Epithelial cell of esophagus (primary cell): ENCODE results near the gene PAQR9.

Source experiments
- DNase-seq: peaks from one replicate; pipeline ENCODE4 v3.0.0; 2010; ENCODE audit warnings: low read depth
- H3K4me3 ChIP-seq: 2 replicates; pipeline ENCODE4 v1.5.1; 2011; ENCODE audit warnings: mild to moderate bottlenecking, low read length, control low read depth
- TF ChIP-seq, protein P1 (sequence below): IDR thresholded peaks from 2 replicates; pipeline ENCODE4 v1.5.1; 2011; ENCODE audit warnings: low read depth, mild to moderate bottlenecking, low read length, control low read depth, inconsistent platforms; ENCODE audit not compliant: insufficient read depth; ENCODE audit errors: missing control alignments

PAQR9 gene

DNA sequence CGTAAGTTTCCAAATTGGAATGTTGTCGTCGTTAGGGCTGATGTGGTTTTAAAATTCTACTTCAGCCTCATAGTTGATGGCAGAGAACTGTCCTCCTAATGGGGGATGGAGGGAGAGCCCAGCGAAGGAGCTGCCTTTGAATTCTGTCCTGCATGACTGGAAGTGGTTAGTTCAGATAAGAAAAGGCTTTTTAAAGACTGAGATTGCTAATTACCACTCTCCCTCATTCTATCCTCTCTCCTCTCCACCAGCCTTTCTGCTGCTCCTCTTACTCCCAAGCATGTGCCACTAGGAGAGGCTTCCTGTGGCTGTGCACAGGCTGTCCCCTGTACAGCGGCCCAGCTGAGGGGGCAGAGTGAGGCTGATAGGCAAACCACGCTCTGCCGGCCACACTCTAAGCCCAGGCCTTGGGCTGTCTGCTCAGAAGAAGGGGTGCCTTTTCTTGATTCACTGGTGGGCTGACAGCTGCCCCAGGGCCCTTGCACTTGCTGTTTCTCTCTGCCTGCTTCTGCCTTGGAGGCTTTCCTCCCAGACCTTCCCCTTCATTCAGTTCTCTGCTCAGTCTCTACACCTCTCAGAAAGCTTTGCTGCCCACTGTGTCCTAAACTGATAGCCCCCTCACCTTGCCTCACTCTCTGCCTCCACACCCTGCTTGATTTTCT is 8.7 kb upstream of the PAQR9 start:
- TF ChIP-seq, protein P1, sequence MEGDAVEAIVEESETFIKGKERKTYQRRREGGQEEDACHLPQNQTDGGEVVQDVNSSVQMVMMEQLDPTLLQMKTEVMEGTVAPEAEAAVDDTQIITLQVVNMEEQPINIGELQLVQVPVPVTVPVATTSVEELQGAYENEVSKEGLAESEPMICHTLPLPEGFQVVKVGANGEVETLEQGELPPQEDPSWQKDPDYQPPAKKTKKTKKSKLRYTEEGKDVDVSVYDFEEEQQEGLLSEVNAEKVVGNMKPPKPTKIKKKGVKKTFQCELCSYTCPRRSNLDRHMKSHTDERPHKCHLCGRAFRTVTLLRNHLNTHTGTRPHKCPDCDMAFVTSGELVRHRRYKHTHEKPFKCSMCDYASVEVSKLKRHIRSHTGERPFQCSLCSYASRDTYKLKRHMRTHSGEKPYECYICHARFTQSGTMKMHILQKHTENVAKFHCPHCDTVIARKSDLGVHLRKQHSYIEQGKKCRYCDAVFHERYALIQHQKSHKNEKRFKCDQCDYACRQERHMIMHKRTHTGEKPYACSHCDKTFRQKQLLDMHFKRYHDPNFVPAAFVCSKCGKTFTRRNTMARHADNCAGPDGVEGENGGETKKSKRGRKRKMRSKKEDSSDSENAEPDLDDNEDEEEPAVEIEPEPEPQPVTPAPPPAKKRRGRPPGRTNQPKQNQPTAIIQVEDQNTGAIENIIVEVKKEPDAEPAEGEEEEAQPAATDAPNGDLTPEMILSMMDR = no peak
- DNase-seq = no peak
- H3K4me3 ChIP-seq = no peak overlapping the region

DNA sequence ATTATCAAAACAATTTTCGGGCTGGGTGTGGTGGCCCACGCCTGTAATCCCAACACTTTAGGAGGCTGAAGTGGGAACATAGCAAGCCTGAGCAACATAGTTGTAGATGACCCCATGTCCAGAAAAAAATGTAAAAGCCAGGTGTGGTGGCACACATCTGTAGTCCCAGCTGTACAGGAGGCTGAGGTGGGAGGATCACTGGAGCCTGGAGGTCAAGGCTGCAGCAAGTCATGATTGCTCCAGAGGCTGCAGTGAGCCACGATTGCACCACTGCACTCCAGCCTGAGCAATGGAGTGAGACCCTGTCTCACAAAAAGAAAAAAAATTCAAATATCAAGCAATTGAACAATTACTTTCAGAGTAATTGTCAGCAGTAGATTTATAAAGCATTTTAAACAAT is 8.0 kb upstream of the PAQR9 start:
- TF ChIP-seq, protein P1 = no peak
- DNase-seq = no peak
- H3K4me3 ChIP-seq = no peak overlapping the region

DNA sequence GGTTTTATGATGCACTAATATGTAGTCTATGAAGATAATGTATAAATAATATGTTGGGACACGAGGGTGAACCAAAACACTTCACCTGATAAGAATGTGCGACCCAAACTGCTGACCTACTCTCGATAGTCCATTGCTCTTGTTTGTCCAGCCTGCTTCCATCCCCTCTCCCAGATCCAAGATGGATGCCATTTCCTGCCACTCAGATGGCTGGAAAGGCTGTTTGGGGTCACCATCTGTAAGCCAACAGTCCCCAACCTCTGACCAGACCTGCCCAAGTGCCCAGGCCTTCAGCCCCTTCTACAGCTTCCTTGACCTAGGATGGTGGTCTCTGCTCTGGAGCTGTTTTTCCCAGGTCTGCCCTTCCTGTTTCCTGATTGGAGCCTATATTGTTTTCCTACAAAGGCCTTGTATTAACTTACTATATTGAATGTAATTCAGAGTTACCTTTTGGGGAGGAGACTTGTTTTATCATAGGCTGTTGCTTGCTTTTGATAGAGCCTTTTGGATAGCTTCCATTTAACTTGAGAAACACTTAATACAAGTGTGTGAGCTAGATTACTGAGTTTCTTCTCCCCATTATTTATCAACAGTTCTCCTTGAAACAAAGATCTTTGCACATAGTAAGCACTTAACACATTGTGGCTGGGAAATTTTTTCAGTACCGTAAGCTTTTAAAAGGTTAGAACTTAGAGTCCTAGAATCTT is 5.0 kb upstream of the PAQR9 start:
- DNase-seq = no peak
- no peak overlapping the region for H3K4me3 ChIP-seq
- TF ChIP-seq, protein P1 = no peak

DNA sequence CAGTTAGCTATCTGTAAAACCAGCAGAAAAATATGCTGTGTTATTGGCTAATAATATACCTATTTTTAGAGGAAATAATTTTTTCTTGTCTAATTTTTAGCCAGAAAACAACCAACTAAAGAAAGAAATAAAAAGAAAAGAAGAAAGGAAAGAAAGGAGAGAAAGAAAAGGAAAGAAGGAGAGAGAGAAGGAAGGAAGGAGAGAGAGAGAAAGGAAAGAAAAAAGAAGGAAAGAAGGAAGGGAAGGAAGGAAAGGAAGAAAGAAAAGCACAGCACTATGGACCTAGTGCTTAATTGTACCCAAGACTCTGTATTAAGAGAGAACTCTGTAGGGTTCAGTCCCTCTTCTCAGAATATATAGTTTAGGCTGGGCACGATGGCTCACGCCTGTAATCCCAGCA is 3.3 kb upstream of the PAQR9 start:
- TF ChIP-seq, protein P1 = no peak
- no peak for DNase-seq
- H3K4me3 ChIP-seq = no peak overlapping the region

DNA sequence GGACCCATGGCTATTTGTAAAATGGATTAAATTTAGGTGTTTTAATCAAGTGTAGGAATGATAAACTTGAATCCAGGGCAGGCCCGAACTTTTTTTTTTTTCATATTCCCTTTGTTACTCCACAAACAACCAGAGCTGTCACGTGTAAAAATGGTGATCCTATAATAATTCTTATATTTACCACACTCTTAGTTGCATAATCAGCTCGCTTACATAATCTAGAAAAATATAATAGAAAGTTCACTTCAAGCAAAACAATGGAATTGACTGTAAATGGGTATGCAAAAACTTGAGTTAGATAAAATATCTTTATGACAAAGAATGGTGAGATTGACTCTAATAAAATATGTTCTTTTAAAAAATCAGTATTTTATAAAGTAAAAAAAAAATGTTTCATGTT is 2.1 kb upstream of the PAQR9 start:
- TF ChIP-seq, protein P1 = no peak
- H3K4me3 ChIP-seq = no peak overlapping the region
- DNase-seq = no peak

DNA sequence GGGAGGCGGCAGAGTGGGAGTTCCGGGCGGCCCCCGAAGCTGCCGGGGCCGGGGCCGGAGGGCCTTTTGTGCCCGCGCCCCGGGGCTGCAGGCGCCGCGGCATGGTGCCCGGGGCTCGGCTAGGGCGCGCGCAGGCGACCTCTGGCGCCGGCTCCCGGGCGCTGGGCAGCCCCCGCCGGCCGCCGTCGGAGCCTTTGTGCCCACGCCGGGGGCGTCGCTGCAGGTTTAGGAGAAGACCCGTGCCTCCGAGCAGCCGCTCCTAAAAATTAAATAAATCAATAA is 299 bp downstream of the PAQR9 start:
- DNase-seq = no peak
- TF ChIP-seq, protein P1 = no peak
- peak overlapping the region; percentile 15 for H3K4me3 ChIP-seq
